Myocyte (in vitro differentiated cells): ENCODE measurements around the gene SH3BP5. TPM values are rescaled to one million over a fixed set of nuclear protein-coding genes. Genes with fewer than 3 reads are reported as not detected.

ENCODE experiments used
- DNase-seq: peaks from one replicate; pipeline ENCODE4 v3.0.0-alpha.2; 2012; ENCODE audit warnings: low read depth
- total RNA-seq: library from RNA; depleted of rRNA; stranded (reverse); fragments of >200 nt; gene quantifications from 2 replicates; pipeline ENCODE4 v1.2.3, GENCODE V29; 2014

The SH3BP5 gene
- total RNA-seq, 1 donor from 2014 or later = 12.2 TPM

DNA sequence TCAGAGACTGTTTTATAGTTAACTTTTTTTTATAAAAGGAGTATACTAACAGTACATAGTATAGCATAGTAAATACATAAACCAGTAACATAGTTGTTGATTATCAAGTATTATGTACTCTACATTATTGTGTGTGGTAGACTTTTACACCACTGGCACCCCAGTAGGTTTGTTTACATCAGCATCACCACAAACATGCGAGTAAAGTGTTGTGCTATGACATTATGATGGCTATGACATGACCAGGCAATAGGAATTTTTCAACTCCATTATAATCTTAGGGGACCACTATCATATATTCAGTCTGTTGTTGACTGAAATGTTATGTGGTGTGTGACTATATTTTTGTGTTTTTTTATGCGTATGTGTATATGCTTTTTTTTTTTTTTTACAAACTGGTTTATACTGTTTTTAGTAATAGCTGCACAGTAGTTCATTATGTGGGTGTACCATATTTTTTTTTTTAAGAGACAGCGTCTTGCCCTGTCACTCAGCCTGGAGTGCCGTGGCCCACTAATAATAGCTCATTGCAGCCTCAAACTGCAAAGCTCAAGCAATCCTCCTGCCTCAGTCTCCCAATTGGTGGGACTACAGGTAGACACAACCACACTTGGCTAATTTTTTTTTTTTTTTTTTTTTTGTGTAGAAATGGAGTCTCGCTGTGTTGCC is 124.4 kb downstream of the SH3BP5 start:
- no peak for DNase-seq

DNA sequence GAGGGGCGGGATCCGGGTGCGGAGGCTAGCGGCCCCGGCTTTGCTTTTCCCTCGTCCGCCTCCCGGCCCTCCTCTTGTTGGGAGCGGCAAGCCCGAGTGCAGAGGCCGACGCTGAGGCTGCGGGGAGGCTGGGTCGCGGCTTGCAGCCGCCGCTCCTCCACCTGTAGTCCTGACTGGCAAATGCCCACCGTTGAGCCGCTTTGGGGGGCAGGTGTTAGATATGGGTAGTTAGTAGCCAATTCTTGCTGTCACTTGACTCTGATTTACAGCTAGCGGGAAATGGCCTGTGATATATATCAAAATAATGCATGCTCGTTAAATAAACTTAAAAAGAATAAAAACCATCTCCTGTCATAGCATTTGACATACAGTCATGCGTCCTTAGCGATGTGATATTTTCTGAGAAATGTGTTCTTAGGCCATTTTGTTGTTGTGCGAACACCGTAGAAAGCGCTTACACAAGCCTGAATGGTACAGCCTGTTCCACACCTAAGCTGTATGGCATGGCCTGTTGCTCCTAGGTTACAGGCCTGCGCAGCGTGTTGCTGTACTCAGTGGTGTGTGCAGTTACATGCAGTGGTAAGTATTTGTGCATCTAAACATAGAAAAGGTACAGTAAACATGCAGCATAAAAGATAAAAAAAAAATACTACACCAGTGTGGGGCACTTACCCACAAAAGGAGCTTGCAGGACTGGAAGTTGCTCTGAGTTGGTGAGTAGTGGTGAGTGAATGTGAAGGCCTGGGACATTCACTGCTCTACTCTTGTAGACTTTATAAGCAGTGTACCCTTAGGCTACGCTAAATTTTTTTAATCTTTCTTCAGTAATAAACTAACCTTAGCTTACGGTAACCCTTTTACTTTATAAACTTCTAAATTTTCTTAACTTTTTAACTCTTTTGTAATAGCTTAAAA is 125.5 kb downstream of the SH3BP5 start:
- peak; percentile 21 for DNase-seq

DNA sequence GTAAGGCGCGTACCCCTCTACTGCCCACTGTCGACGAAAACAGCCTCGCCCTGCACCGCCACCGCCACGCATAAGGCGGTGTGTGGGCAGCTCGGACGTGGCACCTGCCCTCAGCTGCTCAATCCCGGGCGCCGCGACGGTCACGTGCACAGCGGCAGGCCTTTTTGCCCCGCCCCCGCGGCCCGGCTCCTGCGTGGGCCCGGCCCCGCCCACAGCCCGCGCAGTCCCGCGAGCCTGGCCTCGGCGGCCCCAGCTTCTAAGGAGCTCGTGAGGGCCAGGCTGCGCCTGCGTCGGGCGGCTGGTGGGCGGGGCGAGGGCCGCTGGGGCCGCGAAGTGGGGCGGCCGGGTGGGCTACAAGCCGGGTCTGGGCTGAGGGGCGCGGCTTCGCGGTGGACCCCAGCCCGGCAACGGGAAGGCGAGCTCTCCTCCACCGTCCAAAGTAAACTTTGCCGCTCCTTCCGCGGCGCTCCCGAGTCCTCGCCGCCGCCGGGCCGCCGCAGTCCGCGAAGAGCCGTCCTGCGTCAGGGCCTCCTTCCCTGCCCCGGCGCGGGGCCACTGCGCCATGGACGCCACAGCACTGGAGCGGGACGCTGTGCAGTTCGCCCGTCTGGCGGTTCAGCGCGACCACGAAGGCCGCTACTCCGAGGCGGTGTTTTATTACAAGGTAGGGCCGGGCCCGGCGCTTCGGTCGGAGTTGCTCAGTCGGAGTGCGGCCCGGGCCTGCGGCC is 126.3 kb downstream of the SH3BP5 start, which contains the start of gene CAPN7:
TSS of gene CAPN7 (plus strand) at position 313 of the 728 bp plus-strand sequence. CDS start at position 563, 250 bp downstream.
- DNase-seq = peak; percentile 96

DNA sequence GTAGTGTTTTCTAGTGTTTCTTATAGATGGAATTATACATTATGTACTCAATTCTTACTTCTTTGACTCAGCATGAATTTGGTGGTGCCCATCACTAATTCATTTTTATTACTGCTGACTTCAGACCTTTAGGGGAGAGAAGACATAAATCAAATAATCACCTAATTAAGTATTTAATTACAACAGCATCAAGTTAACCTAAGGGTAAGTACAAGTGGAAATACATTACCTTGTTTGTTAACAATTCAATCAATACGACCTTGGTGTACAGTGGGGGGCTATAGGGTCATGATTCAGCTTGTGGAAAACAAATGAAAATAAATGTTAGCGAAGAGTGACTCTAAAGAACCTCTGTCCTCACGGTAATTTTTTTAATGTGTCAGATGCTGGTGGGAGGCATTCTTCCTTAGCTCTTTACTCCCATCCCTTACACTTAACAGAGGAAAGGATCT is 126.9 kb downstream of the SH3BP5 start:
- DNase-seq = no peak

Other genes starting within 250 kb of the SH3BP5 start
- gene RBSN, start 233.4 kb downstream of the SH3BP5 start, total RNA-seq = 26.0 and 31.1 TPM in 2 replicates
- 36.0 and 42.2 TPM in 2 replicates for gene CAPN7, start 126.3 kb downstream of the SH3BP5 start, total RNA-seq
- gene METTL6, start 95.0 kb upstream of the SH3BP5 start, total RNA-seq = 25.3 and 27.2 TPM in 2 replicates
- 23.5 and 38.0 TPM in 2 replicates for gene EAF1, start 95.0 kb upstream of the SH3BP5 start, total RNA-seq
- gene COLQ, start 189.1 kb upstream of the SH3BP5 start, total RNA-seq = 2.9 and 24.8 TPM in 2 replicates